ENCODE measurements around the gene CASQ1. TPM values are rescaled to one million over a fixed set of nuclear protein-coding genes. Genes with fewer than 3 reads are reported as not detected.
A peak's percentile ranks its signal among the peaks of the same experiment; 100 is the strongest.

Gene CASQ1
- total RNA-seq, 4 donors from 2014 or later: 255 to 894 (median 358) TPM

GRCh38 chr1:160251011-160251410, 60.6 kb downstream of the CASQ1 start:
- in situ Hi-C loops (cut with MboI; ENCODE audit: low sequenced_read_pairs in 4 of 4): loop anchor here in 3 of 4 donors (5.0 to 10.0 kb wide), 4 partner anchors 59 to 156 kb away; partner anchors contain the start of genes CASQ1 (in 2 of the 3) and IGSF8 (in 1 of the 3)
- Histone ChIP-seq H3K4me1 (peaks cover 56 to 57% of the 10 kb centered on the region in 2 donors), H3K27ac (peak overlapping the region; percentile 61 to 86 (median 81)), H3K9me3 (no peaks in the 10 kb centered on the region), H3K27me3 (no peaks in the 10 kb centered on the region), H3K4me3 (no peak overlapping the region), H3K36me3 (peaks cover 0 to 9% of the 10 kb centered on the region in 2 donors)
- DNase-seq: no peak
- ATAC-seq: peak in 1 of 2 donors; percentile 35
- intact Hi-C loops (cut with DNase I; ENCODE audit: low total_unique reads): no loop called here
- no peak for TF ChIP-seq CTCF (IDR thresholded peaks at IDR 0.05 in 4 of 5, conservative IDR thresholded peaks at IDR 0.05 in 1 of 5)
- TF ChIP-seq POLR2A (IDR thresholded peaks at IDR 0.05): no peak

Other genes with a start within 250 kb of the CASQ1 start
- under 1 TPM in 2 of 4 donors, not detected in 2; 0.10 to 0.11 TPM for gene IGSF9, start 245.0 kb upstream of the CASQ1 start, total RNA-seq
- gene SLAMF9, start 236.3 kb upstream of the CASQ1 start, total RNA-seq: not detected
- under 1 TPM; 0.55 to 0.75 (median 0.72) TPM for gene PIGM, start 158.6 kb upstream of the CASQ1 start, total RNA-seq
- not detected for gene KCNJ10, start 120.4 kb upstream of the CASQ1 start, total RNA-seq
- gene KCNJ9, start 109.0 kb upstream of the CASQ1 start, total RNA-seq: not detected
- 10 to 100 TPM in 1 of 4 donors, 1 to 10 TPM in 3; 3.4 to 12.8 (median 8.7) TPM for gene IGSF8, start 92.0 kb upstream of the CASQ1 start, total RNA-seq
- 100 to 1,000 TPM; 281 to 710 (median 413) TPM for gene ATP1A2, start 74.8 kb upstream of the CASQ1 start, total RNA-seq
- under 1 TPM in 2 of 4 donors, not detected in 2; 0.07 to 0.47 TPM for gene ATP1A4, start 39.0 kb upstream of the CASQ1 start, total RNA-seq
- gene PEA15, start 14.8 kb downstream of the CASQ1 start, total RNA-seq: 10 to 100 TPM; 10.5 to 34.7 (median 27.2) TPM
- gene DCAF8, start 72.0 kb downstream of the CASQ1 start, total RNA-seq: 100 to 1,000 TPM; 170 to 208 (median 196) TPM
- gene PEX19, start 94.6 kb downstream of the CASQ1 start, total RNA-seq: 100 to 1,000 TPM in 2 of 4 donors, 10 to 100 TPM in 2; 61.9 to 151 (median 82.4) TPM
- gene COPA, start 152.7 kb downstream of the CASQ1 start, total RNA-seq: 100 to 1,000 TPM in 1 of 4 donors, 10 to 100 TPM in 3; 59.0 to 103 (median 85.9) TPM
- 10 to 100 TPM; 29.2 to 59.3 (median 33.2) TPM for gene NCSTN, start 152.8 kb downstream of the CASQ1 start, total RNA-seq
- gene NHLH1, start 176.5 kb downstream of the CASQ1 start, total RNA-seq: under 1 TPM in 1 of 4 donors, not detected in 3; 0.46 TPM
- 1 to 10 TPM in 1 of 4 donors, under 1 TPM in 2, not detected in 1; 0.26 to 1.2 (median 0.78) TPM for gene VANGL2, start 210.0 kb downstream of the CASQ1 start, total RNA-seq